Measurements from ENCODE around the gene TAF8. TPM values are rescaled to one million over a fixed set of nuclear protein-coding genes. Genes with fewer than 3 reads are reported as not detected.

Gene TAF8
- total RNA-seq, 1 donor from 2014 or later = 12.6 TPM

DNA sequence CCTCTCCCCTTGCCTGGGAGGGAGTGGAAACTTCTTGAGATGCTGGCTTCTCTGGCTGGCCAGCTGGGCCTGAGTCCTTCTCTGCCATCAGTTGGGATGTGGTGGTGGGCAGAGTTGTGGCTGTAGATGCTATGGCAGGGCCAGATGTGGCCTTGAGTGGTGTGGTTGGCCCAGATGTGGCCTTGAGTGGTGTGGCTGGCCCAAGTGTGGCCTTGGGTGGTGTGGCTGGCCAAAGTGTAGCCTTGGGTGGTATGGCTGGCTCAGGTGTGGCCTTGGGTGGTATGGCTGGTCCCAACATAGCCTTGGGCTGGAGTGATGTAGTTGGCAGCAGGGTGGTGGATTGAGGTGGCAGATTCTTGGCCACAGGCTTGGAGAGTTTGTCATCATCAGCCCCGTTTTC lies 55.4 kb downstream of the TAF8 start:
- peaks cover 37% of the 10 kb centered on the region for H3K36me3 ChIP-seq (ENCODE audit: control insufficient read depth, insufficient read depth, low read length)
- FAIRE-seq = no peak
- no peak overlapping the region for H3K4me3 ChIP-seq (ENCODE audit: low read depth, low read length)
- TF ChIP-seq, protein P1, sequence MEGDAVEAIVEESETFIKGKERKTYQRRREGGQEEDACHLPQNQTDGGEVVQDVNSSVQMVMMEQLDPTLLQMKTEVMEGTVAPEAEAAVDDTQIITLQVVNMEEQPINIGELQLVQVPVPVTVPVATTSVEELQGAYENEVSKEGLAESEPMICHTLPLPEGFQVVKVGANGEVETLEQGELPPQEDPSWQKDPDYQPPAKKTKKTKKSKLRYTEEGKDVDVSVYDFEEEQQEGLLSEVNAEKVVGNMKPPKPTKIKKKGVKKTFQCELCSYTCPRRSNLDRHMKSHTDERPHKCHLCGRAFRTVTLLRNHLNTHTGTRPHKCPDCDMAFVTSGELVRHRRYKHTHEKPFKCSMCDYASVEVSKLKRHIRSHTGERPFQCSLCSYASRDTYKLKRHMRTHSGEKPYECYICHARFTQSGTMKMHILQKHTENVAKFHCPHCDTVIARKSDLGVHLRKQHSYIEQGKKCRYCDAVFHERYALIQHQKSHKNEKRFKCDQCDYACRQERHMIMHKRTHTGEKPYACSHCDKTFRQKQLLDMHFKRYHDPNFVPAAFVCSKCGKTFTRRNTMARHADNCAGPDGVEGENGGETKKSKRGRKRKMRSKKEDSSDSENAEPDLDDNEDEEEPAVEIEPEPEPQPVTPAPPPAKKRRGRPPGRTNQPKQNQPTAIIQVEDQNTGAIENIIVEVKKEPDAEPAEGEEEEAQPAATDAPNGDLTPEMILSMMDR (IDR thresholded peaks at IDR 0.05; ENCODE audit: insufficient read depth, low read length, severe bottlenecking) = no peak
- no peaks in the 10 kb centered on the region for H3K27me3 ChIP-seq (ENCODE audit: control insufficient read depth, insufficient read depth, low read length)
- no peak for DNase-seq (ENCODE audit: low read depth)

DNA sequence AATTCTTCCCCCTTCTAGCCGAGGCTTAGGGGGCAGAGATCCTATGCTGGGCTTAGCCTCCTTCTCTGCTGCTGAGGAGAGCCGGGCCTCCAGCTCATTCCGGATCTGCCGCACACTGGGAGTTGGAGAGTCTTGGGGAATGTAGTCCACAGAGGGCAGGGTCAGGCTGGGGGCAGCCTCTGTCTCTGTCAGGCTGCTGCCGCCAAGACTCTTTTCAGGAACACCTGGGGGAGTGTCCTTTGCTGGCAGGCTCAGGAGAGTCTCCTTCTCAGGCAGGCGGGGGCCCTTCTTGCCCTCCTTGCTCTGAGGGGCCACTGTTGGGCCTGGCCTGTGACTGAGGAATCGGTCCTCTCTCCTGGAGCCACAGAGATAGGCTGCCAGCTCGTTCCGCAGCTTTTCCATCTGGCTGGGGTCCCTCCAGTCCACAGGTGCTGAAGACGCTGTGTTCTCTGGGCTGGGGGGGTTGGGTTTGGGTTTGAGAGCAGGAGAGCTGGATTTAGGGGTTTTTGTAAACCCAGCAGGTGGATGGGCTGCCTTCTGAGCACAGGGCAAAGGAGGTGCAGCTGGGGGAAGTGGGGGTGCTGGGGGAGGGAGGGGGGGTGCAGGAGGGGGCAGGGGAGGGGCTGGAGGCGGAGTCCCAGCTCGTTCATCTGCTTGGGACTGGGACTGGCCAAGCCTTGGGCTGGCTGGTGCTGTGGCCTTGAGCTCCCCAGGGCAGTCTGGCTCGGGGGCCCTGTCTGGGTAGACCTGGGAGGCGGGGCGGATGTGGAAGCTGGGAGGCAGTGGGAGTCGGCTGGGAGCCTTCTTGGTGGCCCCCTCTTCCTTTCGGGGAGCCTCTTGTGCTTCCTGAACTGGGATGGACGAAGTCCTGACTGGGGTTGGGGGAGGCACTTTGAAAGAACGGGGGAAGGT lies 56.0 kb downstream of the TAF8 start:
- DNase-seq (ENCODE audit: low read depth) = no peak
- no peak overlapping the region for H3K4me3 ChIP-seq (ENCODE audit: low read depth, low read length)
- H3K27me3 ChIP-seq (ENCODE audit: control insufficient read depth, insufficient read depth, low read length) = no peaks in the 10 kb centered on the region
- TF ChIP-seq, protein P1 (IDR thresholded peaks at IDR 0.05; ENCODE audit: insufficient read depth, low read length, severe bottlenecking) = no peak
- H3K36me3 ChIP-seq (ENCODE audit: control insufficient read depth, insufficient read depth, low read length) = peaks cover 37% of the 10 kb centered on the region
- no peak for FAIRE-seq

DNA sequence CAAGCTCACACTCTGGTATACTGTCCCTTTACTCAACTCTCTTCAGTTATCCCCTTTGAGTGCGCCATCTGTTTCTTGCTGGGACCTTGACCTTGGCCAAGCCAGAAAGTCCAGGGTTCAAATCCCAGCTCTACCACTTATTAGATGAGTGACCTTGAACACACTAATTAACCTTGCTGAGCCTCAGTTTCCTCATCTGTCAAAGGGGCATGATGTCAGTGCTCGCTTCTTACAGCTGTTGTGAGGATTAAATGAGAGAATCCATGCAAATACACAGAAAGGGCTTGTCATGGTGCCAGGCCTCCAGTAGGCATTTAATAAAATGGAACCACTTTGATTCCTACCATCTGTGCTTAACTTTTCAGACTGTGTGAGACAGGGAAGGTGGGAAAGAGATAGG lies 57.7 kb downstream of the TAF8 start:
- TF ChIP-seq, protein P1 (IDR thresholded peaks at IDR 0.05; ENCODE audit: insufficient read depth, low read length, severe bottlenecking) = no peak
- FAIRE-seq (no peak), DNase-seq (ENCODE audit: low read depth) (no peak)
- Histone ChIP-seq H3K27me3 (ENCODE audit: control insufficient read depth, insufficient read depth, low read length) (no peaks in the 10 kb centered on the region), H3K4me3 (ENCODE audit: low read depth, low read length) (no peak overlapping the region), H3K36me3 (ENCODE audit: control insufficient read depth, insufficient read depth, low read length) (peaks cover 40% of the 10 kb centered on the region)

DNA sequence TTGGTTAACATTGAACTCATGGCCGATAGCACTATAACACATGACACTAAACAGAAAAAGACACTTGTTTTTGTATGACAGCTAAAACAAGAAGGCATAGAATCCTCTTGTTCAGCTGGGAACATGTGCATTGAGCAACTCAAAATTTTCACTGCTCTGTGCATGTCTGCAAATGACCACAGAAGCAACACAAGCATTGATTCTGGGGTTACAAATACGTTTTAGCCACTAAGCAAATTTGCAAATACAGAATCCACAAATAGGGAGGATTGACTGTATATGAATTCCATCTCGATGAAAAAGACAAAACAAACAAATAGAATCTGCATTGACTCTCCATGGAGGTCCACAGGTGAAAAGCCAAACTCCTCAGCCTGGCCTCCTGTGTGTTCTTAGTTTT lies 60.4 kb downstream of the TAF8 start:
- TF ChIP-seq, protein P1 (IDR thresholded peaks at IDR 0.05; ENCODE audit: insufficient read depth, low read length, severe bottlenecking) = no peak
- Histone ChIP-seq H3K27me3 (ENCODE audit: control insufficient read depth, insufficient read depth, low read length) (no peaks in the 10 kb centered on the region), H3K4me3 (ENCODE audit: low read depth, low read length) (no peak overlapping the region), H3K36me3 (ENCODE audit: control insufficient read depth, insufficient read depth, low read length) (peaks cover 31% of the 10 kb centered on the region)
- DNase-seq (ENCODE audit: low read depth) (no peak), FAIRE-seq (no peak)

DNA sequence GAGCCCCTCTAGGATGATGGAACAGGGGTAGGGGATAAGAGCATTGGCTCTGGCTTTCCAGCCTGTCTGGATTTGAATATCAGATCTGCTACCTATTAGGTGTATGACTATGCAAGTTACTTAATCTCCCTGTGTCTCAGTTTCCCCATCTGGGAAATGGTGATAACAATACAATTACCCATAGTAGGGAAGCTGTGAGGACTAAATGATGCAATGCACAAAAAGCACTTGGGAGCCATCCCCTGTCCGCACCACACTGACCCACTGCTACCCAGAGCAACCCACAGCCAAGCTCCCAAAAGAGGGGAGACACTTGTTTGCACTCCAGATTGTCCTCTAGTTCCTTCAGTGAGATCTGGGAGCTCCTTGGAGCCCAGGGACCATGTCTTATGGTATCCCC lies 62.0 kb downstream of the TAF8 start:
- DNase-seq (ENCODE audit: low read depth) (no peak), FAIRE-seq (no peak)

More for the DNA sequence above, 62.0 kb downstream of the TAF8 start:
- Histone ChIP-seq H3K36me3 (ENCODE audit: control insufficient read depth, insufficient read depth, low read length) (peaks cover 25% of the 10 kb centered on the region), H3K27me3 (ENCODE audit: control insufficient read depth, insufficient read depth, low read length) (no peaks in the 10 kb centered on the region), H3K4me3 (ENCODE audit: low read depth, low read length) (no peak overlapping the region)
- TF ChIP-seq, protein P1 (IDR thresholded peaks at IDR 0.05; ENCODE audit: insufficient read depth, low read length, severe bottlenecking) = no peak

Data from bronchial epithelial cell (primary cell).